ENCODE measurements around the gene PLEKHA5. TPM values are rescaled to one million over a fixed set of nuclear protein-coding genes. Genes with fewer than 3 reads are reported as not detected.
A peak's percentile ranks its signal among the peaks of the same experiment; 100 is the strongest.

PLEKHA5 gene
- total and polyA plus RNA-seq, 2 experiments from 2014 or later = 88.4 to 103 TPM

DNA sequence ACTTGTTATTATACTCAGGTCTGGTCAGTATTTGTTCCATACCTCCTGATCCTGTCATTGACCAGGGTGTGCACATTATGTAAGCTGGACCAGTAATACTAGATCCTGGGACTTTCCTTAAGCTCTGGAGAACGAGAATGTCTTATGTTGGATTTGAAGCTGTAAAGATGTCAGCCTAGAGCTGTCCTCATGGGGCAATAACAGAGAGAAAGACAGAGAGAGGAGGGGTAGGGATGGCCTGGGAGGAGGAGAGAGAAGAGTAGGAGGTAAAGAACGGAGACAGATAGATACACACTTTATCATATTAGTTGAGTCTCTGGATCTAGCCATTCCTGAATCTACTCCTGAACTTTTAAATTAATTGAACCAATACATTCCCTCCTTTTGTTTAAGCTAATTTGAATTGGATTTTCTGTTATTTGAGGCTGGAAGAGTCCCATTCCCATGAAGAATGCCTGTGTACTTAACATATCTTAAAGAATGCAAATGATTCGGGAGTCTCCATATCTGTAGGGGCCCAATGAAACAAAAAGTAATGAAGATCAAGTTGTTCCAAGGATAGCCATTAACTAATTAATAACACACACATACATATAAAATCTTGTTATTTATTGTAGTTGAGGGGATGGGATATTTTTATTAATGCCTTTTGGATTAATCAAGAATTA lies 55.9 kb downstream of the PLEKHA5 start:
- no peaks in the 10 kb centered on the region for H3K27me3 ChIP-seq
- no peaks in the 10 kb centered on the region for H3K9me3 ChIP-seq (ENCODE audit: low read depth)
- no peak for TF ChIP-seq CTCF (IDR thresholded peaks at IDR 0.05; ENCODE audit: low read depth, low read length)
- H3K36me3 ChIP-seq = no peaks in the 10 kb centered on the region
- peaks cover 55% of the 10 kb centered on the region for H3K4me1 ChIP-seq (ENCODE audit: low read depth)
- no peak for DNase-seq (ENCODE audit: low read depth in 1 of 2, low spot score in 1 of 2)
- H3K27ac ChIP-seq = peak overlapping the region; percentile 32
- H3K4me3 ChIP-seq = no peak overlapping the region

GRCh38 chr12:19186722-19187661 lies 57.5 kb downstream of the PLEKHA5 start:
- Histone ChIP-seq H3K27me3 (no peaks in the 10 kb centered on the region), H3K9me3 (ENCODE audit: low read depth) (no peaks in the 10 kb centered on the region), H3K4me3 (no peak overlapping the region), H3K27ac (peak overlapping the region; percentile 48), H3K4me1 (ENCODE audit: low read depth) (peaks cover 66% of the 10 kb centered on the region), H3K36me3 (no peaks in the 10 kb centered on the region)
- peak; percentile 66 to 76 for DNase-seq (ENCODE audit: low read depth in 1 of 2, low spot score in 1 of 2)
- TF ChIP-seq CTCF (IDR thresholded peaks at IDR 0.05; ENCODE audit: low read depth, low read length) = peak; percentile 55

GRCh38 chr12:19189522-19189921 lies 60.0 kb downstream of the PLEKHA5 start:
- TF ChIP-seq CTCF (IDR thresholded peaks at IDR 0.05; ENCODE audit: low read depth, low read length) = no peak
- no peak for DNase-seq (ENCODE audit: low read depth in 1 of 2, low spot score in 1 of 2)
- peaks cover 52% of the 10 kb centered on the region for H3K4me1 ChIP-seq (ENCODE audit: low read depth)
- peak overlapping the region; percentile 73 for H3K27ac ChIP-seq
- no peaks in the 10 kb centered on the region for H3K9me3 ChIP-seq (ENCODE audit: low read depth)
- H3K36me3 ChIP-seq = no peaks in the 10 kb centered on the region
- H3K4me3 ChIP-seq = no peak overlapping the region
- H3K27me3 ChIP-seq = no peaks in the 10 kb centered on the region

- H3K4me1 ChIP-seq (ENCODE audit: low read depth) = peaks cover 45% of the 10 kb centered on the region
- TF ChIP-seq CTCF (IDR thresholded peaks at IDR 0.05; ENCODE audit: low read depth, low read length) = no peak
- H3K36me3 ChIP-seq = no peaks in the 10 kb centered on the region
- no peaks in the 10 kb centered on the region for H3K27me3 ChIP-seq
- H3K27ac ChIP-seq = peak overlapping the region; percentile 73
- DNase-seq (ENCODE audit: low read depth in 1 of 2, low spot score in 1 of 2) = peak in 1 of 2 donors; percentile 68
- no peak overlapping the region for H3K4me3 ChIP-seq
- no peaks in the 10 kb centered on the region for H3K9me3 ChIP-seq (ENCODE audit: low read depth)
Observed at GRCh38 chr12:19190292-19191031, 60.9 kb downstream of the PLEKHA5 start.

DNA sequence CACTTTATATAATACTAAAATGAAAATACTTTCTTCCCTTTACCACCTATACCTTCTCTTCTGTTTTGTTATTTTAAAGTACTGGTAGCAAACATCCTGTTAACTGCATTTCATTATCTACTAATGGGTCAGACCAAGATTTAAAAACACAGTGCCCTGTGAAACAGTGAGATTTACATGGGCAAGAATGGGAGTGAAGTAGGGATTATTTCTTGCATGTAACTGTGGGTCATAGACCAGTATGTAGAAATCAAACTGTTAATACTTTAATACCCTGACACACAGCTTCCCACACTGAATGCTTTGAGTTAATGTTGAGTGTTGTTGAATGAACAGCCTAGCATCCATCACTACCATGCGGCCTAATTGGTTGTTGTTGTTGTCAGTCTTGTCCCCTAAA lies 61.6 kb downstream of the PLEKHA5 start:
- DNase-seq (ENCODE audit: low read depth in 1 of 2, low spot score in 1 of 2) = no peak
- peak overlapping the region; percentile 73 for H3K27ac ChIP-seq
- no peak overlapping the region for H3K4me3 ChIP-seq
- H3K9me3 ChIP-seq (ENCODE audit: low read depth) = no peaks in the 10 kb centered on the region
- peaks cover 41% of the 10 kb centered on the region for H3K4me1 ChIP-seq (ENCODE audit: low read depth)
- H3K36me3 ChIP-seq = no peaks in the 10 kb centered on the region
- H3K27me3 ChIP-seq = no peaks in the 10 kb centered on the region
- TF ChIP-seq CTCF (IDR thresholded peaks at IDR 0.05; ENCODE audit: low read depth, low read length) = no peak

Measured in cardiac muscle cell (in vitro differentiated cells and primary cell).